ENCODE data around the gene CASZ1.
A peak's percentile ranks its signal among the peaks of the same experiment; 100 is the strongest.

The CASZ1 gene

DNA sequence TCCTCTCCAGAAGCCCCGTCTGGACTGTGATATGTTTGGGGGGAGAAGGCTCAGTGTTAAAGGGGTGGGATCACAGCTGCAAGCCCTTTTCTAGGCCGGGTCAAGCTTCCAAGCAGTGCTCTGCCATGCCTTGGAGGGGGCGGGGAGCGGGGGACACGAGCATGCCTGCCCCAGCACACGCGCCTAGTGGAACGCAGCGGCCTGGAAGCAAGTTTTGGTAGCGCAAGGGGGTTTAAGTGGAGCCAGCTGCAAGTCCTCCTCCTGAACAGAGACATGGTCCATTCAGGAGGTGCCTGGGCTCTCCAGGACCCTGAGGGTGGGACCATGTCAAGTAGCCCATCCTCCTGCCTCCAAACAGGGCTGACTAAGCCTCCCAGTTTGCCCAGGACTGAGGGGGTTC is 112.2 kb downstream of the CASZ1 start:
- DNase-seq = no peak

GRCh38 chr1:10682449-10683309 is 113.8 kb downstream of the CASZ1 start:
- DNase-seq = no peak

DNA sequence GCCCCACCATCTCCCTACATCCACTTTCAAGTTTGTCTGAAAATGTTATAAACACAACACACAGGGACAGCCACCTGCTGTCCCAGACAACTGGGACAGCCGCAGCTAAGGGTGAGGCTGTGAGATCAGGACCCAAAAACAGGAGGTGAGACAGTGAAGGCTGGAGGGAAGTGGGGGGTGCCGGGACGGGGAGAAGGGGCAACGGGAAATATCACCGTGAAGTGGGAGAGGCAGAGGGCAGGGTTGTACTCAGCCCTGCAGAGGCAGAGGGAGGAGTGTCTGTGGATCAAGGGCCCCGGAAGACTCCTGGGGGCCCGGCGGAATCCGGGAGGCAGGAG is 114.4 kb downstream of the CASZ1 start:
- DNase-seq = no peak

DNA sequence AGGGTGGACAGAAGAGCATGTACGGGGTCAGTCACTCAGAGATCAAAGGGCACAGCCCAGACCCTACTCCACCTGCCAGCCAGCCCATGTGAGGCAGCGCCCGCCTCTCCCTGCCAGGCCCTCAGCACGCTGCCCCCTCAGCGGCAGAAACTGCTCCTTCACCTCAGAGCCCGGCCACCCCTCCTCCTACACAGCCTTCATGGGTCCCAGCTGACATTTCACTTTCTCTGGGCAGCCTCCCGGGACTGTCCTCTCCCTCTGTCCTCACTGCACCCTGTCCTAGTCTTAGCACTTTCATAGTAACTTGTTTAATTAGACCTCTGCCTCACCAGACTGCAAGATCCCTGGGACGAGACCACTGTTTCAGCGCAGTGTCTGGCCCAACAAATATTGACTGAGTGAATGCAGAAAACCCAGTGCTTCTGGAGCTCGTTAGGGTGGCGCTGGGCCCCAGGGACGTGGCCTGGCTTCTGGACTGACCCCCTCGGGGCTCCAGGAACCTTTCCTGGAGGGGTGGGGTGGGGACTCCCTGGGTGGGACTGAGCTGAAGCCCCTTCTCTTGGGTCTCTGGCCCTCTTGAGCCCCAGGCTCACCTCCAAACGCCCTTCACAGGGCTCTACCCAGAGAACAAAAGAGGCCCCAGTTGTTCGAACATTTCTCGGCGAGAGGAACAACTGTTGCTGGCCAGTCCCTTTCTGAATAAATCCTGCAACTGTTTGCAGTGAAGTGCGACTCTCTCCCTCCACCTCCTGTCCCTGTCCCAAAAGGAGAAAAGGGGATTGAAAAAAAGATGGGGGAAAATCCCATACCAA is 114.9 kb downstream of the CASZ1 start:
- no peak for DNase-seq

- no peak for DNase-seq
Observed at GRCh38 chr1:10680487-10680886, 116.0 kb downstream of the CASZ1 start.

- peak; percentile 41 for DNase-seq
Observed at GRCh38 chr1:10679496-10680220, 116.8 kb downstream of the CASZ1 start.

GRCh38 chr1:10678852-10679251 is 117.6 kb downstream of the CASZ1 start:
- DNase-seq = no peak

GRCh38 chr1:10678402-10678801 is 118.0 kb downstream of the CASZ1 start:
- DNase-seq = no peak

GRCh38 chr1:10677491-10678391 is 118.7 kb downstream of the CASZ1 start:
- no peak for DNase-seq

DNA sequence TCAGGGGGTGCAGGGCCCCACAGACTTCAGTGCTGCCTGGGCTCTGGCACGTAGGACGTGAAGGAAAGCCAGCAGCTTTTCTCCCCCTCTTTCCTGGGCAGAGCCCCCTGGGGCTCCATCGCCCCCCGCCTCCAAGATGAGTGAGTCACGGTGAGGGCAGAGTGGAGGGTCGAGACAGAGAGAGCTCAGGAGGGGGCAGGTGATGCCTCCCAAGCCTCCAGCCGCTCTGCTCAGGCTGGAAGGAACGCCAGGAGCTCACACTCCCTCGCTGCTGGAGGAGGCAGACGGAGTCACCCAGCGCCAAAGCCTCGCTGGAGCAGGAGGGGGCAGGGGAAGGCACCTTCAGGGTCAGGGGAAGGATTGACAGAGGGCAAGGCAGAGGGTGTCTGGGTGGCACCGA is 119.5 kb downstream of the CASZ1 start:
- no peak for DNase-seq

- DNase-seq = no peak
Observed at GRCh38 chr1:10675813-10676212, 120.6 kb downstream of the CASZ1 start.

DNA sequence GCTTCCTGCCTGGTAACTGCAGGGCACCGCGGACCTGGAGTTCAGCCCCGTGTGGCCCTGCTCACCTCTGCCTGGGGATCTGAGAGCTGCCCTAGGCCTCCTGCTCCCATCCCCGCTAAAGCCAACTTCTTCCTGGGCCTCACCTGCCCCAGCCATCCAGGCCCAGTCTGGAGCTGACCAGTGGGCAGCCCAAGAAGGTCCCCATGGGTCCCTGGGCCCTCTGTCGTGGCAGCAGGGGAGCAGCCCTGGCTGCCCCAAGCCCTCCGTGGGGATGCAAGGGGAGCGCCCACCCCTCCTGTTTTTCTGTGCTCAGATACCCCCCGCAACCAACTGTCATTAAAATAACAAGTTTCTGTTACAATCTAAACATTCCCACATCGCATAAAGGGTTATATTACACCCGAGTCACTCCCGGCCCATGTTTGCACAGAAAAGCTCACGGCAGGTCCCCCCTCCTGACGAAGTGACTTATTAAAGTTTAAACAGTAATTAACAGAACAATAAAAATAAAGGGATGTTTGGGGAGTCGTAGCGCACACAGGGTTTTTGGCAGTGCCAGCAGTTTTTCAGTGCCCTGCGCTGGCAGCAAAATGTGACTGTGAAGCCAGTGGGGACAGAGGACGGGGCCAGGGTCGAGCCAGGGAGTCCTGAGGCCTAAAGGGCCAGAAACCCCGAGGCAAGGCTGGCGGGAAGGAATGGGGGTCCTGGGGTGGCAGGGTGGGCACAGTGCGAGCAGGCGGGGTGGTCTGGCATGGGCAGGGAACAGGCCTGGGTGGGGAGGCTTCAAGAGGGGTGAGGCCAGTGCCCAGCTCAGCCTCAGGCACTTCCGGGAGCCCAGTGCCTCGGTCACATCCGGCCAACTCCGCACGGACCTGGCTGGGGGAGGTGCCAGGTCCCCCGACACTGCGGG is 121.5 kb downstream of the CASZ1 start:
- DNase-seq = no peak

DNA sequence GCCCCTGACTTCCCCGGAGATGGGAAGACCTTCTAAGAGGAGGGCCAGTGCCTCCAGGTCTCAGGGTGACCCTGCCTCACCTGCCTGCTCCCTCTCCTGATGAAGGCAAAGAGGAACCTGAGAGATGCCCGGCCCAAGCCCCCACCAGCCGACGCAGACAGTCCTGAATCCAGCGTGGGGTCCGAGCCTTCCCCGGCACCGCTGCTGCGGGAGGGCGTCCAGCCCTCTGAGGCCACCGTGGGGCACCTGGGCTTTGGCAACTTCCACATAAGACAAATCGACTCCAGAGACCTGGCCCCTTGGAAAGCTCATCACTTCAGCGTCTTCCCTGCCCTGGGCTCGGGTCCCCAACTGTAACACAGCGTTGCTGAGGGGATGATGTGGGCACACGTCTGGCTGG is 122.2 kb downstream of the CASZ1 start:
- DNase-seq = no peak

DNA sequence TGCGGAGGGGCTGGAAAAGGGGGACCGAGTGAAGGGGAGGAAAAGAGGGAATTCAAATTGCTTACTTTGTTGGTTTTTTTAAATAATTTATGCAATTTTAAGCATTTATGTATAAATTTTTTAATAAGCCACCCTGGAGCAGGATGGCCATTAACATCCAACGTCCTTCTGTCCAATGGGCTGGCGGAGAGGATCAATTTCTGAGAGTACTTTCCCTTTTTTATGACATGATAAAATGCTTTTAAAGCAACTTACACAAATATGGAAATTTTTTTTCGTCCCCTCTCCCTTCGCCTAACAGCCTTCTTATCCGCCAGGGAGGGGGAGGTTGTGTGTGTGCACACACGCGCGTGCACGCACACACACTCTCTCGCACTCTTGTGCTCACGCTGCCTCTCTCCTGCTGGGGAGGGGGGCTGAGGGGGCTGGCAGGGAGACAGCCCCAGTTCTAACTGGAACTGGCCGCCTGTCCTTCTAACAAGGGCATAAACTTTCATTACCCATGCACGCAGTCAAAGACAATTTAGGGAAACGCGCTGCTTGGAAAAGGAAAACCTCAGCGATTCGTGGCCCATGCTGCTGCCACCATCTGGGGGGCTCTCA is 123.2 kb downstream of the CASZ1 start:
- DNase-seq = no peak

DNA sequence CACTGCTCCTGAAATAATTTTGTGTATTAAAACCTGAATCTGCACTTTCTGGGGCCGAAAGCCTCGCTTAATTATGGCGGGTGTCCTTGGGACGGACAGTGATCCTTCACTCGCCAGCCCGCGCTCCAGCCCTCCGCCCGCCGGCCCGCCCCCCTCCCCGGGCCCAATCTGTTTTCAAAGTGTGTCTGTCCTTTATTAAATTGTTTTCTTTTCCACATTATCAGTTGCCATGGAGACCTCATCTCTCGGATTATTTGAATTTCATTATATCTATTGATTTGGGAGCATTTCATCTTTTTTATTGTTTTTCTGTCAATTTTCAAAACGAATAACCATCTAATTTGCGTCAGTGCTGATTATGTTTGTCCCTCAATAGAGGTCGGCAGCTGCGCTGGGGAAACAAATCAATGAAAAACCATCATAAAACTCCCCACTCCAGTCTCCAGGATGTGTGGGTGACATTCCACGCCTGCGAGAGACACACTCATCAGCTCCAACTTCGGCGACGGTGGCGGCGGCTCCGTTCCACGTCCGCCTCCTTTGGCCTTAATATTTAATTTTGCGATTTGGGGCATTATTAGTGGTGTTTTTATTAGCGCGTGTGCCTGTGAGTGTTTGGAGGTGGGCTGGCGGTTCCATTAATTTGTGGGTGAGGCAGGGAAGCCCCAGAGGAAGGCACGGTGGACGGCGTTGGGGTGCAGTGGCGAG is 123.9 kb downstream of the CASZ1 start:
- no peak for DNase-seq

DNA sequence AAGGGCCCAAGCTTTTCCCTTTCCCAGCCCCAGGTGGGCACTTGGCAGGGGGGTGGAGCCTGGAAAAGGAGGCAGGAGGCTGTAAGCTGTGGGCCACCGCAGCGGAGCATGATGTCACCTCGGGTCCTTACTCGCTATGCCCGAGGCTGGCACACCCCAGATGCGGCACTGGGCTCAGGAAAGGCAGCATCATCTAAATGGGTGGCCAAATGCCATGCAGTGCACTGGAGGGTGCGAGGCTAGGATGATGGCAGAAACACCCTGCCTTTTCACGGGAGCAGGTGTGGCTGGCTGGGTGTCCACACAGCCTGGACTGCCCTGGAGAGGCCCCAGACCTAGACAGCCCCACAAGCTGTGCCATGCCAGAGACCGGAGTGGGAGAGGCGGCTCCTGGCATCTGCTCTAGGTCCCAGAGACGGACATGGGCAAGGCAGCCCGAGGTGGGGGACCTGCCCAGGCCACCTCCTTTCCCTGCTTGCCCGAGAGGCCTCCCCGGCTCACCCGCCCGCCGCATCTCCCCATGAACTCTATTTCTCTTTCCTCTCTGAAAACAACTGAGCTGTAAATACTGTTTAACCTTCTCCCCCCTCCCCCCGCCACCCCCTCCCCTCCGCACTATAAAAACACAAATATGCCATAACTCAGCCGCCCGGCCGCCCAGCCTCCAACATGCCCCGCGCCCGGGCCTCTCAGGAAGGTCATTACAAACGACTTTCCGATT is 124.7 kb downstream of the CASZ1 start:
- DNase-seq = no peak

- no peak for DNase-seq
Observed at GRCh38 chr1:10671090-10671489, 125.4 kb downstream of the CASZ1 start.

GRCh38 chr1:10670190-10670589 is 126.3 kb downstream of the CASZ1 start:
- DNase-seq = no peak

GRCh38 chr1:10669570-10669969 is 126.9 kb downstream of the CASZ1 start:
- DNase-seq = no peak

Data from RPMI8226 (cell line).